Fibroblast of skin of left quadriceps (primary cell): ENCODE measurements around the gene CTDNEP1.

Experiments used
- DNase-seq, 2 experiments: peaks; one replicate each; pipeline ENCODE4 v3.0.0-alpha.2; 2013; ENCODE audit warnings: low read depth in 2 of 2

The CTDNEP1 gene

DNA sequence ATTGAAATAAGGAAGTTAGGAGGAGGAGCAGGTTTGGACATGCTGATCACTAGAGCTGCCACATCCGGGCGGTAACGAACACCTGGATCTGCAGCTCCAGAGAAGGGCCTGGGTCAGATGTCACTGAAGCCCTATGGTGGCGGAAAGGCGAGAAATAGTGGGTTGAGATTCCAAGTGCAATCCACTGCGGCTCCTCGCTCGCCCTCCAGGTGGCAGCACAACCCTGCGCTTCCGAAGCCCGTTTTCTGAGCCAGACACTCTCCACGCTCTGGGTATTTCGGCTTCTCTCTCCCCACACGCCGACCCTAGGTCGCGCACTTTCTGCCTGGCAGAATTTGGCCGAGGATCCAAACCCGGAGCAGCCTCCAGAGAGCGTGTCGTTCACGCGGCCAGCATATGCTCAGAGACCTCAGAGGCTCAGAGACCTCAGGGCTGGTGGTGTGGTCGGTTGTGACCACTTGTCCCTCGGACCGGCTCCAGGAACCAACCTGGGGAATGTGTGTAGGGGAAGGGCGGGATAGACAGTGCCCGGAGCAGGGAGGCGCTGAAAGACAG, 29.1 kb upstream of the CTDNEP1 start:
- DNase-seq = peak; percentile 26 to 33

- DNase-seq = no peak
Measured at GRCh38 chr17:7279448-7279847, 27.9 kb upstream of the CTDNEP1 start.

DNA sequence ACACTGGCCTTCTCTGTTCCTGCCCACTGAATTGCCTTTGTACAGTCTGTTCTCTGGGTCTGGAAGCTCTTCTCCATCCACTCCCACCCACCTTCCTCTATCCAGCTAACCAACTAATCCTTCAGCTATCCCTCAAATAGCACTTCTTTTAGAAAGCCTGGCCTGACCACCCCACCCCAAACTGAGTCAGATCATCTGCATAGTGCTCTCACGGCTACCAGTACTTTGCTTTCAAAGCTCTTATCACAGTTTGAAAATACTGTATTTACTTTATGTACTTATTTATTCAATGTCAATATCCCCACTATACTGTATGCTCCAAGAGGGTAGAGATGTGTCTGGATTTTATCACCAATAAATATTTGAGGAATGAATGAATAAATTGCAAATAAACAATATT, 15.2 kb upstream of the CTDNEP1 start:
- DNase-seq = no peak

DNA sequence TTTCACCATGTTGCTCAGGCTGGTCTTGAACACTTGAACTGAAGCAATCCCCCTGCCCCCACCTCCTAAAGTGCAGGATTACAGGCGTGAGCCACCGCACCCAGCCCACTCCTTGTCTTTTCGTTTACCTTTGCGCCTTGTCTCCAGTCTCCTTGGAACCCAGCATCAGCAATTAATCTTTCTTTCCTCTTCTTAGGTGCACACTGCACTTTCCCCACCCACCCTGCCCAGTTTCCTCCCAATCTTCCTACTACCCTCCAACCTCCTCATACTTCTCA, 12.2 kb upstream of the CTDNEP1 start:
- no peak for DNase-seq

GRCh38 chr17:7262935-7263800, 11.6 kb upstream of the CTDNEP1 start:
- no peak for DNase-seq

- no peak for DNase-seq
Measured at GRCh38 chr17:7262192-7262934, 10.8 kb upstream of the CTDNEP1 start, which contains the start of gene CLDN7. Gene CLDN7 (minus strand): TSS chr17:7262478. CDS start chr17:7262043, 435 bp downstream.

- DNase-seq = no peak
Measured at GRCh38 chr17:7261379-7262191, 10.1 kb upstream of the CTDNEP1 start.

DNA sequence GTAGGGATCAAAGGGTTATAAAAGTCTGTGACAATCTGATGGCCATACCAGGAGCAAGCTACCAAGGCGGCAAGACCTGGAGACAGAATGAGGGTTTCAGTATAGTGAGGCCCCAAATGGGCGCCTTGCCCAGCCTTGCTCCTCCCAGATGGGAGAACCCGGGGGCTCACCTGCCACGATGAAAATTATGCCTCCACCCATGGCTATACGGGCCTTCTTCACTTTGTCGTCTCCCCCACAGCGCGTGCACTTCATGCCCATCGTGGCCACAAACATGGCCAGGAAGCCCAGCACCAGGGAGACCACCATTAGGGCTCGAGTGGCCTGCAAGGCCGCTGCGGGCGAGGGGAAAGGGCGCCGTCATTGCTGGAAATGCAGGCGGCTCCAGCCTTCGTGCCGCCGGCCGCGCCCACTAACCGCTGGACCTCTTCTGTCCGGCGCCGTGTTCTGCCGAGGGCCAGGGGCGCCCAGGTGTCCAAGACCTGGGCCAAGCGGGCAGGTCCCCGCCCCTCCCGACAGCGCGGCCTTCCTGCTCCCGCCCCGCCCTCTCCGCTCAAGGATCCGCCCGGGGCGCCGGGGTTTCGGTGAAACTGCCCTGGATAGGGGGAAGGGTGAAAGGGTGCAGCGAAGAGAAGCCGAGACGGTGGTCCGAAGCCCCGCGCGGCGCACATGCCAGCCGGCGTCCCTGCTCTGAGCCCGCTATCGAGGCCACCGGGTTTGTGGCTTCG, 9.3 kb upstream of the CTDNEP1 start:
- no peak for DNase-seq

- no peak for DNase-seq
Measured at GRCh38 chr17:7260151-7260550, 8.6 kb upstream of the CTDNEP1 start.

GRCh38 chr17:7259555-7259889, 8.0 kb upstream of the CTDNEP1 start:
- no peak for DNase-seq

DNA sequence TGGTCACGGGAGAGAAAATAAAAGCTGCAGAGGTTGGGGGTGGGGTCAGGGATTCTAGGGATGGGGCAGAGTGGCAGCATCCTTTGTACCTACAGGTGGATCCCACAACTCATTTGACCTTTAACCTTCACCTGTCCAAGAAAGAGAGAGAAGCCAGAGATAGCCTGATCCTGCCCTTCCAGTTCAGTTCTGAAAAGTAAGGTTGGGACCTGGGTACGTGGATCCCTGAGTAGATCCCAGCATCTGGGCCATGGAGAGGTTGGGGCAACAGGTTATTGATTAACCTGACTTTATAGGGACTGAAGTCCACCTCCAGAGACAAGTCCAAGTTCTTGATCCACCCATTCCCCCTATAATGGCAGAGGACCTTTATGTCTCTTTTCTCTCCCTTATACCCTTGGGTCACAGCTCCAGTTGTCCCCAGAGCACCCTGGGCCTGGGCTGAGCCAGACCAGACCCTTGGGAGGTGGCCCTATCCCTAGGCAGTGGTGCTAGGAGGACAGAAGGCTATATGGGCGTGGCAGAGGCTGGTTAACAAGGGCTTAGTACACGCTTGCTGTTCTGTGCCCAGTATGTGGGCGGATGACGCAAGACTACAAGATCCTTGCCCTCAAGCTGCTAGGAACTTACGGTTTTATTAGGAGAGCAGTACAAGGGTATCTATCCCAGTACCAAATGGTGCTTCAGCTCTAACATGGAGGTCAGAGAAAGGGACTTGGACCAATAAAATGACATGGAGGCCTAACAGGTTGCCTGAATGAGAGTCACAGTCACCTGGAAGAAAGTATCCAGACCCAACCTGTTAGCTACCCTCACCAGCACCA, 7.4 kb upstream of the CTDNEP1 start:
- DNase-seq = no peak

DNA sequence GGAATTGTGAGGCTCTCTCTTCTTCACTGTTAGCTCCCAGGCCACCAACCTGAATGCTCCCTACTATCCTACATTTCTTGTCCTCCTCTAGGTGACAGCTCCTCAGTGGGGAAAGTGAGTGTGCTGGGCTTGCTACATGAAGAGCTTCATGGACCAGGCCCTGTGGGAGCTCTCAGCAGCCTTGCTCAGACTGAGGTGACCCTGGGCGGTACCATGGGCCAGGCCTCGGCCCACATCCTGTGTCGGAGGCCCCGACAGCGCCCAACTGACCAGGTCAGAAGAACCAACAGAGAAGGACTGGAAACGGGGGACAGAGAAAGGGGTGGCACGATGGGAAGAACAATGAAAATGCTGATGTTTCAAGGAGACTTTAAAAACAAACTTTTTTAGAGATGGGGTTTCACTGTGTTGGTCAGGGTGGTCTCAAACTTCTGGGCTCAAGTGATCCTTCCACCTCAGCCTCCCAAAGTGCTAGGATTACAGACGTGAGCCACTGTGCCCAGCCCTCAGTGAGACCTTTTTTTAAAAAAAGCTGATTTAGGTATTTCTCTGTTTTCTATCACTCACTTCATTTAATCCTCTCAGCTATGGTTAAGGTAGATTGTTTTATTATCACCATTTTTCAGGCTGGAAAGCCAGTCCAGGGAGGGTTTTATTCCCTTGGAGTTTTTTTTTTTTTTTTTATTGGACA, 5.4 kb upstream of the CTDNEP1 start:
- DNase-seq = no peak

GRCh38 chr17:7254511-7254910, 3.0 kb upstream of the CTDNEP1 start:
- no peak for DNase-seq

GRCh38 chr17:7253082-7253481, 1.5 kb upstream of the CTDNEP1 start:
- no peak for DNase-seq

GRCh38 chr17:7252176-7253043, 876 bp upstream of the CTDNEP1 start, which contains the start of gene ELP5:
Gene ELP5 (plus strand): TSS chr17:7252215. CDS start chr17:7252551, 336 bp downstream.
- peak; percentile 88 to 89 for DNase-seq

GRCh38 chr17:7250695-7251627, 573 bp downstream of the CTDNEP1 start:
- DNase-seq = no peak

- DNase-seq = no peak
Measured at GRCh38 chr17:7249830-7250229, 1.7 kb downstream of the CTDNEP1 start.

- DNase-seq = no peak
Measured at GRCh38 chr17:7249214-7249613, 2.3 kb downstream of the CTDNEP1 start.
